Right atrium auricular region (tissue), 2 donors: ENCODE results near the gene SLC8B1. TPM values are rescaled to one million over a fixed set of nuclear protein-coding genes. Genes with fewer than 3 reads are reported as not detected.

Experiments
- DNase-seq: peaks from one replicate; pipeline ENCODE4 v3.0.0-alpha.2; 2019; ENCODE audit warnings: low spot score
- H3K27ac ChIP-seq, 2 donors: fragments of 200-600 bp; sonication (generic); 1 replicate in 1 of 2; 2 replicates in 1 of 2; pipeline ENCODE4 v1.5.1; 2016 to 2019
- H3K27me3 ChIP-seq, 2 donors: fragments of 200-600 bp; sonication (generic); one replicate each; pipeline versions ENCODE4 v1.5.1 to v1.6.0; 2017 to 2019
- H3K36me3 ChIP-seq: fragments of 200-600 bp; sonication (generic); one replicate; pipeline ENCODE4 v1.5.1; 2016
- H3K4me1 ChIP-seq, 2 donors: fragments of 200-600 bp; sonication (generic); one replicate each; pipeline versions ENCODE4 v1.5.1 to v1.6.0; 2017 to 2019
- H3K4me3 ChIP-seq, 2 donors: fragments of 200-600 bp; sonication (generic); 1 replicate in 1 of 2; 2 replicates in 1 of 2; pipeline ENCODE4 v1.5.1; 2017 to 2019; ENCODE audit warnings: mild to moderate bottlenecking in 1 of 2, moderate library complexity in 1 of 2
- H3K9me3 ChIP-seq, 2 donors: fragments of 200-600 bp; sonication (generic); one replicate each; pipeline ENCODE4 v1.5.1; 2019
- total RNA-seq, 2 donors: library from RNA; depleted of rRNA; stranded (reverse); fragments of >200 nt; gene quantifications; one replicate each; pipeline ENCODE4 v1.1.0, GENCODE V29; 2016
- TF ChIP-seq, protein P1 (sequence below), 2 donors: fragments of 200-600 bp; sonication (generic); IDR thresholded peaks; one replicate each; pipeline ENCODE4 v1.5.1; 2019; ENCODE audit warnings: antibody characterized with exemption in 2 of 2

The SLC8B1 gene
- total RNA-seq, 2 donors from 2014 or later = 17.1 to 18.8 TPM

DNA sequence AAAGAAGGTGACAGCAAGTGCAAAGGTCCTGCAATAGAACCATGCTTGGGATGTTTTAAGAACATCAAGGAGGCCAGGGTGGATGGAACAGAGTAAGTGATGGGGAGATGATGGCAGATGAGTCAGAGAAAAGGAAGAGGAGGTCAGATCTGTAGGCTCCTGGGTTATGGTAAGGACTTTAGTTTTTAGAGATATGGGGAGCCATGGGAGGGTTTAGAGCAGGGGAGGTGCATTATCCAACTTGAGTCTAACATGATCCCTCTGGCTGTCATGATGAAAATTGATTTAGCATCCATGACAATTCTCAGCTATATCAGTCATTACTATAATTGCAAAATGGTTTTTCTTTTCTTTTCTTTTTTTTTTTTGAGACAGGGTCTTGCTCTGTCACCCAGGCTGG lies 16.2 kb upstream of the SLC8B1 start:
- H3K4me1 ChIP-seq = no peaks in the 10 kb centered on the region
- no peaks in the 10 kb centered on the region for H3K9me3 ChIP-seq
- DNase-seq = no peak
- H3K4me3 ChIP-seq = no peak overlapping the region
- no peaks in the 10 kb centered on the region for H3K27me3 ChIP-seq
- TF ChIP-seq, protein P1, sequence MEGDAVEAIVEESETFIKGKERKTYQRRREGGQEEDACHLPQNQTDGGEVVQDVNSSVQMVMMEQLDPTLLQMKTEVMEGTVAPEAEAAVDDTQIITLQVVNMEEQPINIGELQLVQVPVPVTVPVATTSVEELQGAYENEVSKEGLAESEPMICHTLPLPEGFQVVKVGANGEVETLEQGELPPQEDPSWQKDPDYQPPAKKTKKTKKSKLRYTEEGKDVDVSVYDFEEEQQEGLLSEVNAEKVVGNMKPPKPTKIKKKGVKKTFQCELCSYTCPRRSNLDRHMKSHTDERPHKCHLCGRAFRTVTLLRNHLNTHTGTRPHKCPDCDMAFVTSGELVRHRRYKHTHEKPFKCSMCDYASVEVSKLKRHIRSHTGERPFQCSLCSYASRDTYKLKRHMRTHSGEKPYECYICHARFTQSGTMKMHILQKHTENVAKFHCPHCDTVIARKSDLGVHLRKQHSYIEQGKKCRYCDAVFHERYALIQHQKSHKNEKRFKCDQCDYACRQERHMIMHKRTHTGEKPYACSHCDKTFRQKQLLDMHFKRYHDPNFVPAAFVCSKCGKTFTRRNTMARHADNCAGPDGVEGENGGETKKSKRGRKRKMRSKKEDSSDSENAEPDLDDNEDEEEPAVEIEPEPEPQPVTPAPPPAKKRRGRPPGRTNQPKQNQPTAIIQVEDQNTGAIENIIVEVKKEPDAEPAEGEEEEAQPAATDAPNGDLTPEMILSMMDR (IDR thresholded peaks at IDR 0.05) = no peak
- H3K36me3 ChIP-seq = no peaks in the 10 kb centered on the region
- no peak overlapping the region for H3K27ac ChIP-seq

- Histone ChIP-seq H3K27ac (no peak overlapping the region), H3K36me3 (no peaks in the 10 kb centered on the region), H3K9me3 (no peaks in the 10 kb centered on the region), H3K4me3 (no peak overlapping the region), H3K27me3 (no peaks in the 10 kb centered on the region), H3K4me1 (no peaks in the 10 kb centered on the region)
- DNase-seq = no peak
- TF ChIP-seq, protein P1 (IDR thresholded peaks at IDR 0.05) = no peak
Observed at GRCh38 chr12:113348849-113349536, 14.1 kb upstream of the SLC8B1 start.

DNA sequence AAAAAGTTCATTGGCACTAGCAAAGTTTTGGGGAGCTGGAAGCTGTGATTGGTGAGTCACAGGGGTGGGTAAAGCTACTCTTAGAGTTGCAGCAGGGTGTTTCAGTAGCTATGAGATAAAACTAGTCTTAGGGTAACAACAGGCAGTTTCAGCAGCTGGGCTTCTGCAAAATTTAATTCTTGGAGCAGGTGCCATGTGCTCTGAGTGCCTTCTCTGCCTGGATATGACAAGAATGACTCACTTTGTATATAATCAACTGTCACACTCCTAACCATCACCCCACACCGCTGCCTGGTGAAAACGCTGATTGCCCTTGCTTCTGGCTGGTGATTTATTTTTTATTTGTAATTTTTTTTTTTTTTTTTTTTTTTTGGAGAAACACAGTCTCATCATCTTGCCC lies 13.0 kb upstream of the SLC8B1 start:
- H3K9me3 ChIP-seq = no peaks in the 10 kb centered on the region
- H3K27me3 ChIP-seq = no peaks in the 10 kb centered on the region
- TF ChIP-seq, protein P1 (IDR thresholded peaks at IDR 0.05) = no peak
- H3K36me3 ChIP-seq = no peaks in the 10 kb centered on the region
- H3K4me1 ChIP-seq = no peaks in the 10 kb centered on the region
- H3K27ac ChIP-seq = no peak overlapping the region
- no peak overlapping the region for H3K4me3 ChIP-seq
- DNase-seq = no peak

DNA sequence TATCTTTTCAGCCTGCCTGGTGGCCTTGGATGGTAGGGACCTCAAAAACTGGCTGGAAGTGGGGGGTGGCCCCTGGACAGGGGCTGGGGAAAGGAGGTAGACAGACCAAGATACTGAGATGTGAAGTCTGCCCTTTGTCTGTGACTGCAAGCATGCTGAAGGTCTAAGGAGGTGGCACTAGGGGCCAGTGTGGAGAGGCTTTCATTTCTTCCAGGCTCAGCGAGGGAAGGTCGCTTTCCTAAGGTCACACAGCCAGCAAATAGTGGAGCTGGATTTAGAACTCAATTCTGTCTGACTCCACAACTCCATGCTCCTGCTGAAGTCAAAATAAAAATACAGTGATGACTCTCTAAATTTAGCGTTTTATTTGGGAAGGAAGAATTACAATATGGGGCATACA lies 12.2 kb upstream of the SLC8B1 start:
- no peak for DNase-seq
- no peak overlapping the region for H3K27ac ChIP-seq
- no peaks in the 10 kb centered on the region for H3K4me1 ChIP-seq
- TF ChIP-seq, protein P1 (IDR thresholded peaks at IDR 0.05) = no peak
- no peak overlapping the region for H3K4me3 ChIP-seq
- H3K27me3 ChIP-seq = no peaks in the 10 kb centered on the region
- no peaks in the 10 kb centered on the region for H3K9me3 ChIP-seq
- no peaks in the 10 kb centered on the region for H3K36me3 ChIP-seq

- no peaks in the 10 kb centered on the region for H3K4me1 ChIP-seq
- no peaks in the 10 kb centered on the region for H3K36me3 ChIP-seq
- TF ChIP-seq, protein P1 (IDR thresholded peaks at IDR 0.05) = no peak
- no peaks in the 10 kb centered on the region for H3K9me3 ChIP-seq
- no peak for DNase-seq
- H3K4me3 ChIP-seq = no peak overlapping the region
- H3K27ac ChIP-seq = no peak overlapping the region
- H3K27me3 ChIP-seq = no peaks in the 10 kb centered on the region
Observed at GRCh38 chr12:113346353-113346752, 11.4 kb upstream of the SLC8B1 start.

- Histone ChIP-seq H3K4me1 (no peaks in the 10 kb centered on the region), H3K9me3 (no peaks in the 10 kb centered on the region), H3K4me3 (no peak overlapping the region), H3K27ac (no peak overlapping the region), H3K36me3 (no peaks in the 10 kb centered on the region), H3K27me3 (no peaks in the 10 kb centered on the region)
- DNase-seq = no peak
- TF ChIP-seq, protein P1 (IDR thresholded peaks at IDR 0.05) = no peak
Observed at GRCh38 chr12:113345318-113345717, 10.4 kb upstream of the SLC8B1 start.
